CD4-positive, alpha-beta T cell treated with Interleukin-1 beta for 1 hour (primary cell): ENCODE measurements around the gene RAB8B.
A peak's percentile ranks its signal among the peaks of the same experiment; 100 is the strongest.

Source experiments
- DNase-seq, 2 donors: peaks; one replicate each; pipeline ENCODE4 v3.0.0-alpha.2; 2020 to 2022

RAB8B gene

DNA sequence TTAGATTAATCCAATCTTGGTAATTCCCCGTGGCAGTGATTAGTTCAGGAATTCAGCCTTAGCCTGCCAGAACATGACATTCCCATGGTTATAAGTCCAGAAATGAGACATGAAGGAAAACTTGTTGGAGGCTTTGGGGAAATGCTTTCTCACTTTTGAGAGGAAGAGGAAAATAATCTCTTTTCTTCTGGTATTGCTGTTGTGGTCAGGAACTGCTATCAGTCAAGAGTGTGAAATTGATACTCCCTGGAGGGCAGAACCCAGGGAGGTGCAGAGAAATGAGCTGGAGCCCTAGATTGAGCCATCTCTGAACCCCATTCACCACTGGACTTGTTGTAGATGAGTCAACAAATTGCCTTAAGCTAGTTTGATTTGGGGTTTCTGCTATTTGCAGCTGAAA lies 49.4 kb downstream of the RAB8B start:
- no peak for DNase-seq

- no peak for DNase-seq
Measured at GRCh38 chr15:63240109-63240508, 50.7 kb downstream of the RAB8B start.

GRCh38 chr15:63241316-63241715 lies 51.9 kb downstream of the RAB8B start:
- no peak for DNase-seq

- no peak for DNase-seq
Measured at GRCh38 chr15:63243101-63243500, 53.7 kb downstream of the RAB8B start.

GRCh38 chr15:63243776-63244175 lies 54.4 kb downstream of the RAB8B start:
- no peak for DNase-seq

GRCh38 chr15:63244399-63244798 lies 55.0 kb downstream of the RAB8B start:
- no peak for DNase-seq

GRCh38 chr15:63244976-63245645 lies 55.7 kb downstream of the RAB8B start:
- DNase-seq: peak; percentile 17 to 27

GRCh38 chr15:63246691-63247469 lies 57.5 kb downstream of the RAB8B start:
- DNase-seq: peak in 1 of 2 donors; percentile 49

- no peak for DNase-seq
Measured at GRCh38 chr15:63250312-63250965, 61.0 kb downstream of the RAB8B start.

- DNase-seq: no peak
Measured at GRCh38 chr15:63251701-63252100, 62.3 kb downstream of the RAB8B start.

DNA sequence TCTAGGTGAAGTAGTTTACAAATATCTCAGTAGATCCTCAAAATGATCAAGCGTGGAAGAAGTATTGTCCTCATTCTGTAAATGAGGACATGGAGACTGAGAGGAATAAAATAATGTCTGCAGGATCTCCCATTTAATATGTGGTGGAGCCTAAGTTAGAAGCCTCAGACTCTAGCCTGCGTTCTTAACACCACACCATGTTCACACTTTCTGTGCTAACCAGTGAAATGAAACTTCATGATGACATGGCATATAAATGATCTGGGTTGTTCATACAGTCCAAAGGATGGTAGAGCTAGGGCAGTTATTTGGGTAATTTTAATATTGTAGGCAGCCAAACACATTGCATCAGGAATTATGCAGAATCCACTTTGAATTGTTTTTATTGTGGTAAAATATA lies 62.9 kb downstream of the RAB8B start:
- no peak for DNase-seq

DNA sequence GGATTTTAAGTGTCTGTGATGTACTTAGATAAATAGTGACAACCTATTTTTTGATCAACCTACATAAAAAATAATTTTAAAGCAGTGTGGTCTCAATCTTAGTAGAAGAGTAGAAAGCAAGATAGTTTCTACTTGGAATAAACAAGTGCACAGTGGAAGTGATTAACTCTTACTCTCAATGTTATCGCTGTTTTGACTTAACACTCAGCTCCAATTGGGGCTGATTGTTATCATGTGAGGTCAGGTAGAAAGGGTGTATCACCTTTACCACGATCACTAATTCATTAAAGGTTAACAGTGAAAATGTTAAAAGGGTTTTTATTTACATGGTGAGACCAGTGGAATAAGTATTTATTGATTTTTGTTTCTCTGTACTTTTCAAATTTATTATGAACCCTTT lies 65.6 kb downstream of the RAB8B start:
- no peak for DNase-seq

DNA sequence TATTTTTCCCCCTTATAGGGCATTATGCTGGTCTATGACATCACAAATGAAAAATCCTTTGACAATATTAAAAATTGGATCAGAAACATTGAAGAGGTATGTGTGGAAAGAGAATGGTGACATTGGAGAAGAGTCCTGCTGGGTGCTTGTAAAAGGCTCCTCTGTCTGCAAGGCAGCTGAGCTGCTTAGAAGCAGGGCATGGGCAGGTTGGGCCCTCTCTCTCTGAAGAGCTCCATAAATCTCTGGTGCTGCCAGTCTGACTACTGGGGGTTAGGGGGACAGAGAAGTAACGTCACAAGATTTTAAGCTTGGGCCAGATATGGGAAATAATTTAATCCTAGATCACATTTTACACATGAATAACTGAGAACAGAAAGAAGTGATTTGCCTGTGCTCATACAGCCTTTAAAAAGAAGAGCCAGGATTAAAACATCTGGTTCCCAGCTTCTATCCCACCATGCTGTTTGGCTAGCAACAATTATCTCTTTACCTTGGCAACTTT lies 66.1 kb downstream of the RAB8B start:
- no peak for DNase-seq

DNA sequence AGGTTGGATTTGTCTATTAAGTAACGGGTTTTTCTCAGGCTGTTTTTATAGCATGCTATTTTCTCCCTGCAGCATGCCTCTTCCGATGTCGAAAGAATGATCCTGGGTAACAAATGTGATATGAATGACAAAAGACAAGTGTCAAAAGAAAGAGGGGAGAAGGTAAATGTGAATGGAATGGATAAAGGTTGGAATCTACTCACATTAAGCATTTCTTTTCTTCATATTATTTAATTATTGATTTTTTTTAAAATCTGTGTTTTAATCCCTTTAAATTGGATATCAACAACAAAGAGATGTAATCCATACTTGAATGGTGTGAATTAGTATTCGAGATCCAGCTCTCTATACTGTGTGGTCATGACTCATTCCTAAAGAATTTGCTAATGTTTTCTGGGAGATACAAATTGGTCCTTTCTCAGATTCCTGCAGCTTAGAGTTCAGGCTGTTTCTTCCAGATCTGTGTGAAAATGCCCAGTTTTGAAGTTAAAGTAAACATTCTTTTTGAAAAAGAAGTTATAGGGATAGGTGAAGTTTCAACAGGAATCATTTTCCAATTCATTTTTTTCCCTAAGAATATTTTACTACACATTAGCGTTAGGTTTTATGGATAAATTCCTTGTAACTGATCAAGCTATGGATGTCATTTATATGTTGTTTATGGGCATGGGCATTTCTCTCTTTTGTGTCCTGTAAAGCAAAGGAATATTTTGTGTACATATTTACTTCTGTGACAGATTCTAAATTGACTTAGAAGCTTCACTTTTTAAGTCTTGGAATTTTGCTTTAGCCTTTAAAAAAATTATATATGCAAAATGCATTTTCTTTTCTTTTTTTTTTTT lies 67.2 kb downstream of the RAB8B start:
- no peak for DNase-seq

DNA sequence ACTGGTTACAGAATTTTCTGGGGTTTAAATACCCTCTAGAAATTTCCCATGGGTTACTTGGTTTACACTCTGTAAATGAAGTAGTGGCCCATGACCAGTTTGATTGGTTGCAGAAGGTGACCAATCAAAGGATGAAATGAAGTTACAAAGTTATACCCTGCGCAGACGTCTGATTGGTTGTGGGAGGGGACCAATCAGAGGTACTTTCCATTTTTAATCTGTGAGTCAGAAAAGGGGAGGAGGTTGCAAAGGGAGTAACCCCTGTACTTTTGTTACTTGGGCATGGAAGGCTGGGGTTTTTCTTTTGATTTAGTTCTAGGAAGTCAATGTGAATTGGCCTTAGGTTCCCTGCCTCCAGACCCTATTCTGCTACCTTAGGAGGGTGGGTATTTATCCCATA lies 69.3 kb downstream of the RAB8B start:
- no peak for DNase-seq

DNA sequence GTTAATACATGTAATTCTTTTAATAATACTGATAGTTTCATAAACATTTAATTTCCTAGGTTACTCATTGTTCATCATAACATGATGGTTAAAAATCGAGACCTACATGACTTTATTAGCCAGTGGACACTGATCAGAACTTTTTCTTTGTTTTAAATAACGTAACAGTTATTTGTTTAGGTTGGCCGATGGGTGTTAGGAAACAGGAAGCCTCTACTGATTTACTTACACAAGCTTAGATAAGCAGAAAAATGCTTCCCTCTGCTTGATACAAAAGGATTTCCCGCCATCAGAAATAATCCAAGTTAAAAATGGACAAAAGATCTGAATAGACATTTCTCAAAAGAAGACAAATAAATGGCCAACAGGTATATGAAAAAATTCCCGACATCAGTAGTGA lies 71.4 kb downstream of the RAB8B start:
- no peak for DNase-seq

- DNase-seq: no peak
Measured at GRCh38 chr15:63261311-63261710, 71.9 kb downstream of the RAB8B start.

DNA sequence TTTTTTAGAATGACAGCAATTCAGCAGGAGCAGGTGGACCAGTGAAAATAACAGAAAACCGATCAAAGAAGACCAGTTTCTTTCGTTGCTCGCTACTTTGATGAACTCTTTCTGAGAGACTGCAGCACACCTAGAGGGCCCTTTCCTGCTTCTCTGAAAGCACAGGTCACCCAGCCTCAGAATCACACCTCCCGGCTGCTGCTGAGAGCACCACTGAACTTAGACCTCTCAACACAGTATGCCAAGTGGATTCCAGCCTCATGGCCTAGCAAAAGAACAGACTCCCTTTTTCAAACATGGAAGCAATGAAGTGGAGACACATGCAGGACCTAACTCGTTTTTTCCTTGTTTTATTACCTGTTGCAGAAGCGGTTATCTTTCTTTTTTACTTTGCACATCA lies 74.1 kb downstream of the RAB8B start:
- DNase-seq: no peak

DNA sequence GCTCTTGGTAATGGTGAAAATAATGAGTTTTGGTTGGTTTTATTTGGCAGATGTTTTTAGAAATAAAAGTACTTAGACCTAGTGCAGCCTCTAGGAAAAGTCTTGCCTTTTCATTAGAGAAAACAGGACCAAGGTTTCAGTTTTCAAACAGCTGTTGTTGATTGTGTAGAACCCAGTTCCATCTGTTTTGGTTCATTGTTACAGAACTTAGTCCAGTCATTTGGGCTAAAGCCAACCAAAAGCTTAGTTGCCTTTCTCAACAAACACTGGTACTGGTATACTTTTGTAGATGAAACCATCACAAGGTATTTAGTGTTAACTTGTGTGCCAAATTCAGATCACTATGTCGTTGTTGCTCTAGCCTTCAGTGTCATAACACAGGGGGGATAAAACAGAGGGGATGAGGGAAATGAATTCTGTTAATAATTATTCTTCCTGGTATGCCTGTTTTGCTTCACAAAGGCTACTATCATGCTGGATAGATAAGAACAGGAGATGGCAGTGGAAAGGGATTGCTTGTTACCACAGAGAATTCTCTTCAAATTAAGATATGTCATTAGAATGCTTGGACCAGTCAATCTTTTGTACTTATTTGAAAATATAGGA lies 75.4 kb downstream of the RAB8B start:
- no peak for DNase-seq

DNA sequence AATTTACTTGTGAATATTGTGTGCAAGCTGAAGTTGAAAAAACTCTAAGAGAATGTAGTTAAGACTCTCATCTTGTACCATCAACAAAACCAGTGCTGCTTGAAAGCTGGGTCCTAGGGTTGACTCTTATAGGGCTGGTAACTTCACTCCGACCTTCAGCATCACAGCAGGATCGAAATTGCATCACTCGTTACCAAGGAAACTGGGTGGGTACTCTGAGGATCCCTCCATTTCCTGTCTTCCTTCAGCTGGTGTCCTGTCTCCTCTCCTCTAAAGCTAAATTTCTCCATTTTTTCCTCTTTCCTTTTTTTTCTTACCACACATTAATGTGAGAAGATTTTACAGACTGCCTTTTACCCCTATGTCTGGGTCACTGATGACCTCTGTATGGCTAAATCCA lies 85.0 kb downstream of the RAB8B start:
- peak in 1 of 2 donors; percentile 17 for DNase-seq

GRCh38 chr15:63276342-63277037 lies 87.1 kb downstream of the RAB8B start:
- DNase-seq: no peak
